ENCODE measurements around the gene TMEM263. TPM values are rescaled to one million over a fixed set of nuclear protein-coding genes. Genes with fewer than 3 reads are reported as not detected.

TMEM263 gene
- total and polyA plus RNA-seq, 2 of the 8 experiments (the other 6 are each of a cell fraction or from before 2014, with no cell fraction given): 2.9 to 12.3 TPM

- Histone ChIP-seq H3K23me2 (ENCODE audit: low read depth, low read length) (no peaks in the 10 kb centered on the region), H3K56ac (replicated peaks; ENCODE audit: insufficient read length, low read depth, low read length) (no peak overlapping the region), H4K5ac (ENCODE audit: insufficient read length, low read depth, low read length) (no peak overlapping the region), H3K4me1 (replicated peaks in 1 of 4; ENCODE audit: control insufficient read depth in 3 of 4, insufficient read depth in 4 of 4, low read length in 3 of 4) (peaks cover 0 to 4% (median 1%) of the 10 kb centered on the region in 4 experiments; a peak in 4 of 7 replicates), H3K14ac (ENCODE audit: insufficient read length) (no peak overlapping the region), H2BK120ac (replicated peaks; ENCODE audit: low read depth, low read length) (no peak overlapping the region), H3K23ac (ENCODE audit: insufficient read length) (no peak overlapping the region), H2BK12ac (ENCODE audit: low read depth, low read length) (no peak overlapping the region), H3K9ac (replicated peaks in 1 of 4; ENCODE audit: extremely low read depth in 1 of 4, low read depth in 3 of 4, low read length in 3 of 4) (no peak overlapping the region), H3K4me3 (ENCODE audit: extremely low read depth in 1 of 4, insufficient read depth in 2 of 4, low read depth in 3 of 4, low read length in 4 of 4) (no peak overlapping the region), H3K27ac (ENCODE audit: low read depth, low read length) (no peak overlapping the region), H4K20me1 (replicated peaks in 1 of 2; ENCODE audit: control insufficient read depth in 1 of 2, insufficient read depth in 2 of 2, low read length in 2 of 2) (no peaks in the 10 kb centered on the region), H3K36me3 (ENCODE audit: control insufficient read depth in 2 of 4, insufficient read depth in 4 of 4, low read length in 3 of 4) (no peaks in the 10 kb centered on the region), H3K4me2 (ENCODE audit: insufficient read depth in 1 of 2, low read depth in 2 of 2, low read length in 2 of 2) (no peak overlapping the region), H2AFZ (ENCODE audit: low read length) (no peak overlapping the region), H2BK15ac (ENCODE audit: low read length) (no peak overlapping the region), H3K79me1 (ENCODE audit: low read depth, low read length) (no peaks in the 10 kb centered on the region), H4K91ac (replicated peaks; ENCODE audit: insufficient read length, low read length) (no peak overlapping the region), H4K8ac (ENCODE audit: extremely low read depth, insufficient read depth, low read length) (no peak overlapping the region), H3K79me2 (ENCODE audit: control insufficient read depth in 1 of 2, insufficient read depth in 2 of 2, low read length in 2 of 2) (no peaks in the 10 kb centered on the region), H3K18ac (ENCODE audit: extremely low read depth, low read length) (no peak overlapping the region), H3K9me3 (ENCODE audit: insufficient read depth in 2 of 2, low read depth in 1 of 2, low read length in 1 of 2) (no peaks in the 10 kb centered on the region), H2AK5ac (ENCODE audit: low read depth, low read length) (no peak overlapping the region), H2BK5ac (ENCODE audit: low read depth, low read length) (no peak overlapping the region), H3K27me3 (replicated peaks in 1 of 4; ENCODE audit: control insufficient read depth in 3 of 4, extremely low read depth in 1 of 4, insufficient read depth in 3 of 4, low read length in 3 of 4) (no peaks in the 10 kb centered on the region; a peak in 2 of 7 replicates), H2BK20ac (ENCODE audit: low read length) (no peak overlapping the region), H3K4ac (replicated peaks; ENCODE audit: insufficient read length, low read depth, low read length) (no peak overlapping the region)
- no peak for FAIRE-seq
- CTCF ChIA-PET (ENCODE audit: partially characterized antibody): no interaction called here
- TF ChIP-seq KDM1A (IDR thresholded peaks at IDR 0.05; ENCODE audit: borderline replicate concordance, low read length) (no peak), MAX (IDR thresholded peaks at IDR 0.05) (no peak), NRF1 (IDR thresholded peaks at IDR 0.05; ENCODE audit: low read depth, low read length) (no peak), KDM5A (IDR thresholded peaks at IDR 0.05; ENCODE audit: low read length) (no peak)
- WGBS, 2 experiments (ENCODE audit: extremely low coverage in 1 of 2, insufficient coverage in 1 of 2, insufficient read length in 1 of 2, insufficient replicate concordance in 2 of 2, low coverage in 1 of 2, low lambda C conversion rate in 2 of 2, missing lambda C conversion rate in 1 of 2): 91% methylated on average over 3 of the region's 3 CpGs; no CpG with 5 or more reads in 1 of the 2 experiments
- POLR2A ChIA-PET (ENCODE audit: partially characterized antibody): no interaction called here
- DNase-seq (ENCODE audit: low read depth in 1 of 2, low spot score in 2 of 2): no peak
Observed at GRCh38 chr12:106924268-106924861, 31.3 kb upstream of the TMEM263 start.

All from H1 (cell line).